Measurements from ENCODE around the gene ENTPD3. TPM values are rescaled to one million over a fixed set of nuclear protein-coding genes. Genes with fewer than 3 reads are reported as not detected.

Gene ENTPD3
- total RNA-seq, 1 donor from 2014 or later: not detected

DNA sequence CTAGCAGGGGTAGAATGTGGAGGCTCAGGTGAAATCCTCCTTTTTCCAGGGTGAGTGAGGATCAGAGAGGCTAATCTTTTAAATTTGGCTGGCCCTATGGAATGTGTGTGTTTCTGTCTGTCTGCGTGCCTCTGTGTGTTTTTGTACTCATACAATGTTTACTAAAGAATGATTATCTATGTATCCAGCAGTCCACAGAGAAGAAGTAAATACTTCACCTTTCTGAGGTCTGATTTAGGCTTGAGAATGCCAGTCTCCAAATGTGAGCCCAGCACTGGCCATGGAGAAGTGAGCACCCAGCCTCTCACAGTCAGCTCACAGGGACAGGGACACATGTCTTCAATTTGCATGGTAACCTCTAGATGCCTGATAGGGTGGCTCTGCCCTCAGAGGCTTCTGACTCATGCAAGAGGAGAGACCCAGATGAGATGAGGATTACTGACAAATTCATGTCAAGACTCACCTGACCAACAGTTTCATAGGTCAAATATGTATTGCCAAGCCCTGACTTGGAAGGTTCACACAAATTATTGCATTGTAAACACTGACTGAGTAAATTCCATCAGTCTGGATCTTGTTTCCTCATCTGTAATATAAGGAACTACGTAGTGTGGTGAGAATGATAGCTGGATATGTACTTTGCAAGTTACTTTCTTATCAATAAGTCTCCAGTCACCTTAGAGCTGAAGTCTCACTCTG lies 31.0 kb downstream of the ENTPD3 start:
- H3K36me3 Mint-ChIP-seq (ENCODE audit: low read depth): peaks cover under 1% of the 10 kb centered on the region
- TF ChIP-seq, protein P1, sequence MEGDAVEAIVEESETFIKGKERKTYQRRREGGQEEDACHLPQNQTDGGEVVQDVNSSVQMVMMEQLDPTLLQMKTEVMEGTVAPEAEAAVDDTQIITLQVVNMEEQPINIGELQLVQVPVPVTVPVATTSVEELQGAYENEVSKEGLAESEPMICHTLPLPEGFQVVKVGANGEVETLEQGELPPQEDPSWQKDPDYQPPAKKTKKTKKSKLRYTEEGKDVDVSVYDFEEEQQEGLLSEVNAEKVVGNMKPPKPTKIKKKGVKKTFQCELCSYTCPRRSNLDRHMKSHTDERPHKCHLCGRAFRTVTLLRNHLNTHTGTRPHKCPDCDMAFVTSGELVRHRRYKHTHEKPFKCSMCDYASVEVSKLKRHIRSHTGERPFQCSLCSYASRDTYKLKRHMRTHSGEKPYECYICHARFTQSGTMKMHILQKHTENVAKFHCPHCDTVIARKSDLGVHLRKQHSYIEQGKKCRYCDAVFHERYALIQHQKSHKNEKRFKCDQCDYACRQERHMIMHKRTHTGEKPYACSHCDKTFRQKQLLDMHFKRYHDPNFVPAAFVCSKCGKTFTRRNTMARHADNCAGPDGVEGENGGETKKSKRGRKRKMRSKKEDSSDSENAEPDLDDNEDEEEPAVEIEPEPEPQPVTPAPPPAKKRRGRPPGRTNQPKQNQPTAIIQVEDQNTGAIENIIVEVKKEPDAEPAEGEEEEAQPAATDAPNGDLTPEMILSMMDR (IDR thresholded peaks at IDR 0.05): no peak
- H3K27ac Mint-ChIP-seq: no peak overlapping the region
- no peaks in the 10 kb centered on the region for H3K9me3 Mint-ChIP-seq
- POLR2A ChIA-PET: no interaction called here
- ATAC-seq (ENCODE audit: low read depth) (no peak), DNase-seq (no peak)
- H3K4me3 Mint-ChIP-seq: no peak overlapping the region
- H3K4me1 Mint-ChIP-seq: no peaks in the 10 kb centered on the region
- CTCF ChIA-PET: no interaction called here
- peaks cover 15% of the 10 kb centered on the region for H3K27me3 Mint-ChIP-seq
- intact Hi-C loops (cut with micrococcal nuclease): no loop called here

DNA sequence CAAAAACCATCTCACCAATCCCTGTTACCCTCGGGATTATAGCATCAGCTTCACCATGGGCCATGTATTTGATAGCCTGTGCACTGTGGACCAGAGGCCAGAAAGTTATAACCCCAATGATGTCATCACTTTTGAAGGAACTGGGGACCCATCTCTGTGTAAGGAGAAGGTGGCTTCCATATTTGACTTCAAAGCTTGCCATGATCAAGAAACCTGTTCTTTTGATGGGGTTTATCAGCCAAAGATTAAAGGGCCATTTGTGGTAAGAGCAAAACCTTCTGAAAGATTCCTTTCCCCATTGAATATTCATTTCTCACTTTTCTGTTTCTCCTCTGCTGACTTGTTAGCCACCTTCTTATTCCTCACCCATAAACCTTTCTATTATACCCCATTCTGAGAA lies 35.9 kb downstream of the ENTPD3 start:
- Mint-ChIP-seq H3K9me3 (no peaks in the 10 kb centered on the region), H3K27ac (no peak overlapping the region), H3K27me3 (no peaks in the 10 kb centered on the region), H3K36me3 (ENCODE audit: low read depth) (peaks cover 2% of the 10 kb centered on the region), H3K4me3 (no peak overlapping the region), H3K4me1 (no peaks in the 10 kb centered on the region)
- DNase-seq: no peak
- TF ChIP-seq, protein P1 (IDR thresholded peaks at IDR 0.05): no peak
- ChIA-PET POLR2A (no interaction called here), CTCF (no interaction called here)
- intact Hi-C loops (cut with micrococcal nuclease): no loop called here
- ATAC-seq (ENCODE audit: low read depth): no peak

- Mint-ChIP-seq H3K27me3 (no peaks in the 10 kb centered on the region), H3K36me3 (ENCODE audit: low read depth) (peaks cover 2% of the 10 kb centered on the region), H3K4me1 (no peaks in the 10 kb centered on the region), H3K9me3 (no peaks in the 10 kb centered on the region), H3K27ac (no peak overlapping the region), H3K4me3 (no peak overlapping the region)
- ATAC-seq (ENCODE audit: low read depth) (no peak), DNase-seq (no peak)
- CTCF ChIA-PET: no interaction called here
- TF ChIP-seq, protein P1 (IDR thresholded peaks at IDR 0.05): no peak
- POLR2A ChIA-PET: no interaction called here
- intact Hi-C loops (cut with micrococcal nuclease): no loop called here
Measured at GRCh38 chr3:40427045-40427669, 40.2 kb downstream of the ENTPD3 start.

DNA sequence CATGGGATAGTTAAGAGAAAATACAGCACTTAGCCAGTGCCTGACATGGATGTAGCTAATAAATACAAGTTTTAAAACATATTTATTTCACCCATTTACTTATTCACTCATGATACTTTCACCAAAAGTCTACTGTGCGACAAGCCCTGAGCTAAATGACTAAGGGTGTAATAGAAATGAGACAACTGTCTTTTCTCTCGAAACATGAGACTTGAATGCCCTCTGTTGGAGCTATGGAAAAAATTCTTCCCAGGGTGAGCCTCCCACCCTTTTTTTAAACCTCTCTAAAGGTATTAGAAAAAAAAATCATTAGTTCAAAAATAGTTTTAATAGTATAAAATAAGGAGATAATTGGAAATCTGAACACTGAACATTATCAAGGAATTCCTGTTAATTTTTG lies 45.8 kb downstream of the ENTPD3 start:
- CTCF ChIA-PET: no interaction called here
- H3K27ac Mint-ChIP-seq: no peak overlapping the region
- H3K27me3 Mint-ChIP-seq: no peaks in the 10 kb centered on the region
- H3K36me3 Mint-ChIP-seq (ENCODE audit: low read depth): no peaks in the 10 kb centered on the region
- no peaks in the 10 kb centered on the region for H3K9me3 Mint-ChIP-seq
- intact Hi-C loops (cut with micrococcal nuclease): no loop called here
- H3K4me3 Mint-ChIP-seq: no peak overlapping the region
- no peak for DNase-seq
- ATAC-seq (ENCODE audit: low read depth): no peak
- H3K4me1 Mint-ChIP-seq: no peaks in the 10 kb centered on the region
- POLR2A ChIA-PET: no interaction called here
- TF ChIP-seq, protein P1 (IDR thresholded peaks at IDR 0.05): no peak

GRCh38 chr3:40437889-40438288 lies 50.9 kb downstream of the ENTPD3 start:
- Mint-ChIP-seq H3K4me3 (no peak overlapping the region), H3K27me3 (no peaks in the 10 kb centered on the region), H3K4me1 (no peaks in the 10 kb centered on the region), H3K9me3 (peaks cover 2% of the 10 kb centered on the region), H3K27ac (no peak overlapping the region), H3K36me3 (ENCODE audit: low read depth) (no peaks in the 10 kb centered on the region)
- CTCF ChIA-PET: no interaction called here
- TF ChIP-seq, protein P1 (IDR thresholded peaks at IDR 0.05): no peak
- POLR2A ChIA-PET: no interaction called here
- intact Hi-C loops (cut with micrococcal nuclease): no loop called here
- ATAC-seq (ENCODE audit: low read depth): no peak
- no peak for DNase-seq
